HepG2 (cell line): ENCODE results near the gene KLF6. TPM values are rescaled to one million over a fixed set of nuclear protein-coding genes. Genes with fewer than 3 reads are reported as not detected.
A peak's percentile ranks its signal among the peaks of the same experiment; 100 is the strongest.

Source experiments
- ETV6 ChIP-seq: sonication (generic); formaldehyde crosslinking; conservative IDR thresholded peaks from 2 replicates; pipeline ENCODE4 v1.4.0; 2020; ENCODE audit warnings: missing genetic modification reagents
- HOXA9 ChIP-seq: sonication (generic); formaldehyde crosslinking; IDR thresholded peaks from 2 replicates; pipeline ENCODE4 v1.8.1; 2022; ENCODE audit warnings: missing genetic modification reagents, mild to moderate bottlenecking, moderate library complexity, borderline replicate concordance
- NR2C2 ChIP-seq: sonication (generic); formaldehyde crosslinking; IDR thresholded peaks from 2 replicates; pipeline ENCODE4 v1.4.0; 2020; ENCODE audit warnings: missing genetic modification reagents, mild to moderate bottlenecking, moderate library complexity, borderline replicate concordance
- REPIN1 ChIP-seq: sonication (generic); formaldehyde crosslinking; IDR thresholded peaks from 2 replicates; pipeline ENCODE4 v1.8.0; 2022; ENCODE audit warnings: missing genetic modification reagents, low read depth, mild to moderate bottlenecking, borderline replicate concordance
- RXRA ChIP-seq: sonication (generic); formaldehyde crosslinking; IDR thresholded peaks from 2 replicates; pipeline ENCODE4 v1.5.1; 2020; ENCODE audit warnings: missing genetic modification reagents
- ZBTB7B ChIP-seq: sonication (generic); formaldehyde crosslinking; IDR thresholded peaks from 2 replicates; pipeline ENCODE4 v1.4.0; 2020; ENCODE audit warnings: missing genetic modification reagents
- ZBTB8A ChIP-seq: sonication (generic); formaldehyde crosslinking; IDR thresholded peaks from 2 replicates; pipeline ENCODE4 v1.4.0; 2020; ENCODE audit warnings: mild to moderate bottlenecking, low read depth, missing genetic modification reagents, borderline replicate concordance
- ZNF407 ChIP-seq: sonication (generic); formaldehyde crosslinking; IDR thresholded peaks from one replicate; pipeline ENCODE4 v1.5.1; 2020; ENCODE audit warnings: mild to moderate bottlenecking, missing genetic modification reagents; ENCODE audit errors: not compliant biosample characterization
- ZNF451 ChIP-seq: sonication (generic); formaldehyde crosslinking; IDR thresholded peaks from 2 replicates; pipeline ENCODE4 v1.5.0; 2020; ENCODE audit warnings: mild to moderate bottlenecking, missing genetic modification reagents
- ZNF556 ChIP-seq: sonication (generic); formaldehyde crosslinking; IDR thresholded peaks from 2 replicates; pipeline ENCODE4 v1.4.0; 2020; ENCODE audit warnings: mild to moderate bottlenecking, missing genetic modification reagents, borderline replicate concordance
- ZNF781 ChIP-seq: sonication (generic); formaldehyde crosslinking; IDR thresholded peaks from 2 replicates; pipeline ENCODE4 v1.5.1; 2020; ENCODE audit warnings: borderline replicate concordance, mild to moderate bottlenecking, missing genetic modification reagents; ENCODE audit errors: not compliant biosample characterization
- ZNF891 ChIP-seq: sonication (generic); formaldehyde crosslinking; IDR thresholded peaks from 2 replicates; pipeline ENCODE4 v1.5.0; 2020; ENCODE audit warnings: mild to moderate bottlenecking, missing genetic modification reagents
- polyA plus RNA-seq, 8 experiments: library from polyadenylated mRNA; depleted of rRNA in 3 of 8; stranded (reverse) in 7 of 8; unstranded in 1 of 8; fragments of >200 nt; fragmentation: Illumina TruSeq in 4 of 8; extraction: Trizol in 4 of 8; gene quantifications; 2 replicates each; pipeline versions ENCODE4 v1.2.1 to v1.2.3, GENCODE V29; 2011 to 2016; ENCODE audit warnings: low read depth in 4 of 8, missing spikeins in 1 of 8, mixed read lengths in 1 of 8; ENCODE audit not compliant: insufficient read depth in 1 of 8
- total RNA-seq, 5 experiments: library from RNA; depleted of rRNA; stranded (reverse); fragments of >200 nt; fragmentation: Illumina TruSeq; extraction: Trizol; gene quantifications; 2 replicates each; pipeline ENCODE4 v1.2.3, GENCODE V29; 2016; ENCODE audit warnings: low read depth in 1 of 5

Gene KLF6
- total and polyA plus RNA-seq, 2 of the 13 experiments (the other 11 are each of a cell fraction or from before 2014, with no cell fraction given): 27.0 to 71.9 TPM

- TF ChIP-seq ZNF407 (CRISPR knock-in tag): no peak
- no peak for TF ChIP-seq HOXA9 (CRISPR knock-in tag)
- TF ChIP-seq ZNF556 (CRISPR knock-in tag): no peak
- no peak for TF ChIP-seq ETV6 (CRISPR knock-in tag)
- TF ChIP-seq ZBTB7B (CRISPR knock-in tag): peak; percentile 15; the same call in 1 of the 2 replicates
- TF ChIP-seq ZNF451 (CRISPR knock-in tag): no peak
- no peak for TF ChIP-seq ZNF891
- 0 out of 2 replicates have a peak, but pooled peaks have one; percentile 22 for TF ChIP-seq REPIN1 (CRISPR knock-in tag)
- TF ChIP-seq RXRA: no peak
- TF ChIP-seq ZNF781 (CRISPR knock-in tag): no peak
- no peak for TF ChIP-seq NR2C2 (CRISPR knock-in tag)
- TF ChIP-seq ZBTB8A: no peak
Measured at GRCh38 chr10:3785851-3786271, 852 bp upstream of the KLF6 start (continued).
